ENCODE data around the gene LCN10.

- TF ChIP-seq CTCF (IDR thresholded peaks at IDR 0.05) (no peak), EP300 (IDR thresholded peaks at IDR 0.05; ENCODE audit: low read depth) (no peak), POLR2AphosphoS5 (IDR thresholded peaks at IDR 0.05) (no peak)
Measured at GRCh38 chr9:136750526-136750925, 7.8 kb upstream of the LCN10 start.

Measured in transverse colon (tissue), 4 donors.